M059J (cell line): ENCODE results near the gene NATD1. TPM values are rescaled to one million over a fixed set of nuclear protein-coding genes. Genes with fewer than 3 reads are reported as not detected.
"Not testable (repeated sequence)": the region's sequence is repeated elsewhere in the genome, so short reads cannot be mapped to it uniquely, and the experiment has no call there.

Experiments used
- DNase-seq: peaks from one replicate; pipeline ENCODE4 v3.0.0-alpha.2; 2012; ENCODE audit warnings: low read depth
- total RNA-seq: library from RNA; depleted of rRNA; stranded (reverse); fragments of >200 nt; shearing (Covaris generic); gene quantifications from 2 replicates; pipeline ENCODE4 v1.2.3, GENCODE V29; 2014; rRNA removed

Gene NATD1
- total RNA-seq, 1 experiment from 2014 or later = 2.5 TPM

GRCh38 chr17:21194226-21194625 lies 59.0 kb downstream of the NATD1 start:
- DNase-seq = no peak

DNA sequence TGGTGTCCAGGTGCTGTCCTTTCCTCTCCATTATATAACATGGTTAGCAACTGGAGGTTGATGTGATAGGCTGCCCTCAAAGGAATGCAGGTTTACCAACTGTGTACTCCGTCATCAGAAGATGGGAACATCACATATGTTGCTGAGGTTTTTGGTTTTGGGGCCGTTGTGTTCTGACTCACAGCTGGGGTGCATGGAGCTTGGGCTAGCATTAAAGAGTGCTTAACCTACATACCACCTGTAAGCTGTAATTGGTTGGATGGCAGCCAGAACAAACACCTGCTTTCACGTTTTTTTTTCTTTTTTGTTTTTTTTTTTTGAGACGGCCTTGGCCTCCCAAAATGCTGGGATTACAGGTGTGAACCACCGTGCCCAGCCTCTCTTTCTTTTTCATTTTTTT lies 60.2 kb downstream of the NATD1 start:
- no peak for DNase-seq

GRCh38 chr17:21192414-21192813 lies 60.8 kb downstream of the NATD1 start:
- DNase-seq = not testable (repeated sequence)

- DNase-seq = no peak
These were observed 61.5 kb downstream of the NATD1 start for GRCh38 chr17:21191698-21192097.

DNA sequence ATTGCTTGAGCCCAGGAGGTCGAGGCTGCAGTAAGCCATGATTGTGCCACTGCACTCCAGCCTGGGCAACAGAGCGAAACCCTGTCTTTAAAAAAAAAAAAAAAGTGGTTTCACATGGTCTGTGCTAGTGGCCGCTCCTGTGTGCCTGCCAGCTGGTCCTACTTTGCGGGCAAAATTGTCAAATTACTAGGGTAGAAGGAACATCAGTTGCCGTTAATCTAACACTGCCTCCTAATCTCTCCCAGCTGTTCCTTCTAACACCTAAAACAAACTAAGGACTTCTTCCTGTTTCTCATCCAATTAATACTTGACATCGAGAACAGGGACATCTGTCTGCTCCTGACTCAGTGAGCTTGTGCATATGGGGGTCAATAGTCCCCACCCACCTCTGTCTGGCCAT lies 63.1 kb downstream of the NATD1 start:
- no peak for DNase-seq

DNA sequence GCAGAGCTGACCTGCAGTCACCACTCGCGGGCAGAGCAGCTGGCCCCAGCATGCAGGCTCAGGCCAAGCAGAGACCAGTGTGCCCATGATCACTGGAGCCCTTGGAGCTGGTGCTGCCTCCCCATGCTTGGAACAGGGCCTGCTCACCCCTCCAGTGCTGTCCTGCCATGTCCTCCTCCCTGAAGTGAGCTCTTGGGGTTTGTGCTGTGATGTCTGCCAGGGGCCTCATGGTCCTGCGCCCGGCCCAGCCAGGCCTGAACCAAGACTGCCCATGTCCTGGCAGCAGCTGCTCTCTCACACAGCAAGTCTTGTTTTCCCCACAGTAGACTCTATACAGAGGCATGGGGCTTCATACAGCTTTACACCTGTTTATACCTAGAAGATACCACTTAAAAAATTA lies 63.8 kb downstream of the NATD1 start:
- DNase-seq = no peak

Other genes starting within 250 kb of the NATD1 start
- gene USP22, start 210.4 kb downstream of the NATD1 start, total RNA-seq = 144 and 170 TPM in 2 replicates
- gene DHRS7B, start 126.4 kb downstream of the NATD1 start, total RNA-seq = 26.2 and 36.4 TPM in 2 replicates
- gene TMEM11, start 39.2 kb downstream of the NATD1 start, total RNA-seq = 29.9 and 33.9 TPM in 2 replicates
- gene MAP2K3, start 31.3 kb upstream of the NATD1 start, total RNA-seq = 20.7 and 23.9 TPM in 2 replicates
- gene KCNJ12, start 122.9 kb upstream of the NATD1 start, total RNA-seq = 0.17 and 0.22 TPM in 2 replicates